ENCODE results near the gene TBC1D1. TPM values are rescaled to one million over a fixed set of nuclear protein-coding genes. Genes with fewer than 3 reads are reported as not detected.

Gene TBC1D1
- total RNA-seq, 1 donor from 2014 or later, result 56.5 TPM

- peaks cover under 1% of the 10 kb centered on the region for H3K4me1 ChIP-seq
- TF ChIP-seq, protein P1, sequence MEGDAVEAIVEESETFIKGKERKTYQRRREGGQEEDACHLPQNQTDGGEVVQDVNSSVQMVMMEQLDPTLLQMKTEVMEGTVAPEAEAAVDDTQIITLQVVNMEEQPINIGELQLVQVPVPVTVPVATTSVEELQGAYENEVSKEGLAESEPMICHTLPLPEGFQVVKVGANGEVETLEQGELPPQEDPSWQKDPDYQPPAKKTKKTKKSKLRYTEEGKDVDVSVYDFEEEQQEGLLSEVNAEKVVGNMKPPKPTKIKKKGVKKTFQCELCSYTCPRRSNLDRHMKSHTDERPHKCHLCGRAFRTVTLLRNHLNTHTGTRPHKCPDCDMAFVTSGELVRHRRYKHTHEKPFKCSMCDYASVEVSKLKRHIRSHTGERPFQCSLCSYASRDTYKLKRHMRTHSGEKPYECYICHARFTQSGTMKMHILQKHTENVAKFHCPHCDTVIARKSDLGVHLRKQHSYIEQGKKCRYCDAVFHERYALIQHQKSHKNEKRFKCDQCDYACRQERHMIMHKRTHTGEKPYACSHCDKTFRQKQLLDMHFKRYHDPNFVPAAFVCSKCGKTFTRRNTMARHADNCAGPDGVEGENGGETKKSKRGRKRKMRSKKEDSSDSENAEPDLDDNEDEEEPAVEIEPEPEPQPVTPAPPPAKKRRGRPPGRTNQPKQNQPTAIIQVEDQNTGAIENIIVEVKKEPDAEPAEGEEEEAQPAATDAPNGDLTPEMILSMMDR (IDR thresholded peaks at IDR 0.05), result no peak
- H3K9me3 ChIP-seq, result no peaks in the 10 kb centered on the region
- ATAC-seq, result no peak
- H3K27me3 ChIP-seq (ENCODE audit: low read depth), result no peaks in the 10 kb centered on the region
- no peak overlapping the region for H3K27ac ChIP-seq
- H3K4me3 ChIP-seq, result no peak overlapping the region
- no peaks in the 10 kb centered on the region for H3K36me3 ChIP-seq
- DNase-seq, result no peak
- intact Hi-C loops (cut with DNase I), result no loop called here
Observed at GRCh38 chr4:37879365-37879764, 11.5 kb upstream of the TBC1D1 start.

GRCh38 chr4:37881811-37882210 lies 9.1 kb upstream of the TBC1D1 start:
- peaks cover 6% of the 10 kb centered on the region for H3K4me1 ChIP-seq
- TF ChIP-seq, protein P1 (IDR thresholded peaks at IDR 0.05), result no peak
- DNase-seq, result no peak
- H3K36me3 ChIP-seq, result no peaks in the 10 kb centered on the region
- H3K4me3 ChIP-seq, result no peak overlapping the region
- H3K9me3 ChIP-seq, result no peaks in the 10 kb centered on the region
- intact Hi-C loops (cut with DNase I), result no loop called here
- no peak for ATAC-seq
- no peaks in the 10 kb centered on the region for H3K27me3 ChIP-seq (ENCODE audit: low read depth)
- no peak overlapping the region for H3K27ac ChIP-seq

GRCh38 chr4:37882665-37883296 lies 8.1 kb upstream of the TBC1D1 start:
- H3K4me1 ChIP-seq, result peaks cover 6% of the 10 kb centered on the region
- no peaks in the 10 kb centered on the region for H3K9me3 ChIP-seq
- H3K4me3 ChIP-seq, result no peak overlapping the region
- intact Hi-C loops (cut with DNase I), result no loop called here
- no peaks in the 10 kb centered on the region for H3K36me3 ChIP-seq
- ATAC-seq (no peak), DNase-seq (no peak)
- TF ChIP-seq, protein P1 (IDR thresholded peaks at IDR 0.05), result no peak
- H3K27ac ChIP-seq, result no peak overlapping the region
- no peaks in the 10 kb centered on the region for H3K27me3 ChIP-seq (ENCODE audit: low read depth)

GRCh38 chr4:37884855-37885487 lies 5.9 kb upstream of the TBC1D1 start:
- no peaks in the 10 kb centered on the region for H3K36me3 ChIP-seq
- H3K4me3 ChIP-seq, result no peak overlapping the region
- no peaks in the 10 kb centered on the region for H3K27me3 ChIP-seq (ENCODE audit: low read depth)
- H3K9me3 ChIP-seq, result no peaks in the 10 kb centered on the region
- TF ChIP-seq, protein P1 (IDR thresholded peaks at IDR 0.05), result no peak
- no peak for DNase-seq
- no peak overlapping the region for H3K27ac ChIP-seq
- H3K4me1 ChIP-seq, result peaks cover 10% of the 10 kb centered on the region
- no peak for ATAC-seq
- intact Hi-C loops (cut with DNase I), result no loop called here

DNA sequence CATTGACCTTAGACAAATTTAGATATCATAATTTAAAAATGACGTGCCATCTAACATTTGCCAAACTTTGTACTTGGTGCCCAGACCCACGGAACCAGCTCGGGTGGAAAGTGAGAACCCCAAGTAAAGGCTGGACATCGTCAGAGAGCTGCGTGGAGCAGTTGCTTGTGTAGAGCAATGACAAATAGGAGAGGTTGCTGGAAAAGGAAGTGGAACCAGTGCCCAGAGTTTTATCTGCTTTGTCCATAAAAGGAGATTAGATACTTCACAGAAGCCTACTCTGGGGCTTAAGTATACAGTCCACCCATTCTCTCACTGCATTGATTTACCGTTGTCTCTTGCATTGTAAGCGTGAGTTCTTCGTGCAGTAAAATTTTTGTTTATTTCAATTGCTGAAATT lies 5.4 kb upstream of the TBC1D1 start:
- Histone ChIP-seq H3K4me3 (no peak overlapping the region), H3K27ac (no peak overlapping the region), H3K4me1 (peaks cover 15% of the 10 kb centered on the region), H3K36me3 (no peaks in the 10 kb centered on the region), H3K9me3 (no peaks in the 10 kb centered on the region), H3K27me3 (ENCODE audit: low read depth) (no peaks in the 10 kb centered on the region)
- TF ChIP-seq, protein P1 (IDR thresholded peaks at IDR 0.05), result no peak
- intact Hi-C loops (cut with DNase I), result no loop called here
- ATAC-seq (peak in 1 of 2 donors; percentile 31), DNase-seq (no peak)

All from lower lobe of right lung (tissue), 2 donors.